Breast epithelium (tissue), 3 donors: ENCODE results near the gene EEF1AKMT3.

Source experiments
- POLR2A ChIP-seq: fragments of 450-650 bp; IDR thresholded peaks from one replicate; pipeline ENCODE4 v1.6.1; 2016; ENCODE audit warnings: antibody characterized with exemption, mild to moderate bottlenecking, moderate library complexity
- POLR2AphosphoS5 ChIP-seq, 3 donors: sonication (generic); formaldehyde crosslinking; IDR thresholded peaks; one replicate each; pipeline ENCODE4 v1.6.1; 2017; ENCODE audit warnings: antibody characterized with exemption in 3 of 3
- TF ChIP-seq, protein P1 (sequence below), 3 donors: fragments of 450-650 bp; IDR thresholded peaks; one replicate each; pipeline ENCODE4 v1.5.1; 2016 to 2017; ENCODE audit warnings: antibody characterized with exemption in 3 of 3, mild to moderate bottlenecking in 3 of 3, moderate library complexity in 3 of 3

- TF ChIP-seq, protein P1, sequence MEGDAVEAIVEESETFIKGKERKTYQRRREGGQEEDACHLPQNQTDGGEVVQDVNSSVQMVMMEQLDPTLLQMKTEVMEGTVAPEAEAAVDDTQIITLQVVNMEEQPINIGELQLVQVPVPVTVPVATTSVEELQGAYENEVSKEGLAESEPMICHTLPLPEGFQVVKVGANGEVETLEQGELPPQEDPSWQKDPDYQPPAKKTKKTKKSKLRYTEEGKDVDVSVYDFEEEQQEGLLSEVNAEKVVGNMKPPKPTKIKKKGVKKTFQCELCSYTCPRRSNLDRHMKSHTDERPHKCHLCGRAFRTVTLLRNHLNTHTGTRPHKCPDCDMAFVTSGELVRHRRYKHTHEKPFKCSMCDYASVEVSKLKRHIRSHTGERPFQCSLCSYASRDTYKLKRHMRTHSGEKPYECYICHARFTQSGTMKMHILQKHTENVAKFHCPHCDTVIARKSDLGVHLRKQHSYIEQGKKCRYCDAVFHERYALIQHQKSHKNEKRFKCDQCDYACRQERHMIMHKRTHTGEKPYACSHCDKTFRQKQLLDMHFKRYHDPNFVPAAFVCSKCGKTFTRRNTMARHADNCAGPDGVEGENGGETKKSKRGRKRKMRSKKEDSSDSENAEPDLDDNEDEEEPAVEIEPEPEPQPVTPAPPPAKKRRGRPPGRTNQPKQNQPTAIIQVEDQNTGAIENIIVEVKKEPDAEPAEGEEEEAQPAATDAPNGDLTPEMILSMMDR (IDR thresholded peaks at IDR 0.05) = no peak
- TF ChIP-seq POLR2AphosphoS5 (IDR thresholded peaks at IDR 0.05) (no peak), POLR2A (no peak)
Measured at GRCh38 chr12:57751432-57751787, 21.0 kb upstream of the EEF1AKMT3 start.
